GM18526 (cell line): ENCODE data around the gene FAR2.

Experiments
- POLR2A ChIP-seq: IDR thresholded peaks from 3 replicates; pipeline ENCODE4 v1.6.1; 2011; ENCODE audit not compliant: insufficient read length; ENCODE audit errors: extremely low read depth

The FAR2 gene

GRCh38 chr12:29148911-29149690 lies at the start of gene FAR2:
Gene FAR2, plus strand, starts transcription at chr12:29149278. Its CDS starts 121,172 bp downstream, at chr12:29270450.
- TF ChIP-seq POLR2A = peak; percentile 67

DNA sequence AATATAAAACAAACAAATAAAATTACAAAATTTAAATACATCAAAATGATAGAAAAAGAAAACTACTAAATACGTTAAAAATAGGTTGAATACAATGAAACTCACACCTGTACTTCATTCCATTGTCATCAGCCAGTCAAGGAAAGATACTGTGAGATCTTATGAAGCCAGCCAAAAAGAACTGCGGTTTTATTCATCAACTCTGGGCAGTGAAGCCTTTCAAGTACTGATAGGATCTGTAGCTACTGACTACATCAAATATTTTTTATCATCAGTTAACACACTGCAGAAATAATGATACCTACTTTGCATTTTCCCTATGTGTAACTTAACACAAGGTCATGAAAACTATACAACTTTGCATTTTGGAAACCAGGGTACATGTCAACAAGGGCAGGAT lies 46.3 kb upstream of the FAR2 start:
- no peak for TF ChIP-seq POLR2A

DNA sequence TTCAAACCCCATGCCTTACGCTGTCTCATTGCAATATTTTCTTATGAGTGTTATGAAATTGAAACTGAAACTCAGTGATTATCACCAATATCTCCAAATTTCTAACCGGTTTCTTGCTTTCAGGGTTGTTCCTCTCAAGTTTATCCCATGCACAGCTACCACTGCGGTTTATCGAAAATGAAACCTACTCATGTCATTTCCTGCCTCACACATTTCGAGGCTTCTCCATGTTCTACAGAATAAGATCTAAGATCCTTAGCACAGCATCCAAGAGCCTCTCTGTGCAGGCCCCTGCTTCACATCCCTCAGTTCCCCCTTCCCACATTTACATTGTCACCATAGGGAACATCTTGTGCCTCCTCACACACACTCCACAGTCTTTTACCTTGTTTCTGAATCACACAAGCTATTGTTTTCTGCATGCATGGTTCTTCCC lies 45.5 kb upstream of the FAR2 start:
- TF ChIP-seq POLR2A = no peak

GRCh38 chr12:29104516-29104915 lies 44.6 kb upstream of the FAR2 start:
- no peak for TF ChIP-seq POLR2A

- no peak for TF ChIP-seq POLR2A
Measured at GRCh38 chr12:29110506-29111442, 38.3 kb upstream of the FAR2 start.

DNA sequence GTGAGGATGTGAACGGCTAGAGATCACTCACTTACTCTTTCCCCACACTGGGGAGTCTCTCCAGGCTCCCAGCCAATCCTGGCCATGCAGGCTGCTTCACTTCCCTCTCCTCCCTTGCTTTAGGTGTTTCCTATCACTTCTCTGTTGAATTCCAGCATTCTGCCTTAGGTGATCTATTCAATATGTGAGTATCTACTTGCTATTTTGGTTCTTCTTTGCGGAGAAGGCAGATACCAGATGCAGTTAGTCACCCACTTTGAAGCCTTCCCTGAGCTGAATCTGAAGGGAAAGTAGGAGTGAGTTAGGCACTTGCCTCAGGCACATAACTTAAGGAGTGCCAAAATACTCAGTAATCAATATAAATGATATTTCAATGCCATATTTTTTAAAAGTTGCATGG lies 36.0 kb upstream of the FAR2 start:
- no peak for TF ChIP-seq POLR2A

- no peak for TF ChIP-seq POLR2A
Measured at GRCh38 chr12:29116414-29116813, 32.7 kb upstream of the FAR2 start.

DNA sequence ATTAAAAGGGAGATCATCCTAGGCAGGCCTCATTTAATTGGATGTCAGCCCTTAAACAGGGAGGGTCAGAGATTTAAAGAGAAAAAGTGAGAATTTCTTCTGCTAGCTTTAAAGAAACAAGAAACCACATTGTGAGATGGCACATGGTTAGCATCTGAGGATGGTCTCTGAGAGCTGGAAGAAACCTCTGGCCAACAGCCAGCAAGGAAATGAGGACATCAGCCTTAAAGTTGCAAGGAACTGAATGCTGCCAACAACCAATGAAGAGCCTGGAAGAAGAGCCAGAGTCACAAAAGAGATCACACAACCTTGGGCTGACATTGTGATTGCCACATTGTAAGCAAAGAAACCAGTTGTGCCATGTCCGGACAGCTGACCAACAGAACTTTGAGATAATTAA lies 17.5 kb upstream of the FAR2 start:
- no peak for TF ChIP-seq POLR2A

- no peak for TF ChIP-seq POLR2A
Measured at GRCh38 chr12:29132316-29132715, 16.8 kb upstream of the FAR2 start.

DNA sequence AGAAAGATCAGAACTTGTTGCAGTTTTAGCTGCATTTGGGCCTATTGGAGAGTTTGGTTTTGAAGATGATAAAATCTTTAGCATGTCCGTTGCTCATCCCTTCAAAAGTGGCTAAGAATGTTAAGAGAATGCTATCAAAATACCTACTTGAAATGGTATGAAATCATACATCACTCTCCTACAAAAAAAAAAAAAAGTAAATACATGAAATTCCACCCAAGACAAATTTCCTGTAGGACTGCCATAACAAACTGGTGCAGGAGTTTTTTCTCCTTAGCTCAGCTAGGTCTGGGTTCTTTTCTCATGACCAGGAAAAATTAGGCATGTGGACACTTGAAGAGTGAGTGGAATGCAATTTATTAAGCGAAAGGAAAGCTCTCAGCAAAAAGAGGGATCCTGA lies 15.9 kb upstream of the FAR2 start:
- TF ChIP-seq POLR2A = no peak

GRCh38 chr12:29133680-29134079 lies 15.4 kb upstream of the FAR2 start:
- no peak for TF ChIP-seq POLR2A

DNA sequence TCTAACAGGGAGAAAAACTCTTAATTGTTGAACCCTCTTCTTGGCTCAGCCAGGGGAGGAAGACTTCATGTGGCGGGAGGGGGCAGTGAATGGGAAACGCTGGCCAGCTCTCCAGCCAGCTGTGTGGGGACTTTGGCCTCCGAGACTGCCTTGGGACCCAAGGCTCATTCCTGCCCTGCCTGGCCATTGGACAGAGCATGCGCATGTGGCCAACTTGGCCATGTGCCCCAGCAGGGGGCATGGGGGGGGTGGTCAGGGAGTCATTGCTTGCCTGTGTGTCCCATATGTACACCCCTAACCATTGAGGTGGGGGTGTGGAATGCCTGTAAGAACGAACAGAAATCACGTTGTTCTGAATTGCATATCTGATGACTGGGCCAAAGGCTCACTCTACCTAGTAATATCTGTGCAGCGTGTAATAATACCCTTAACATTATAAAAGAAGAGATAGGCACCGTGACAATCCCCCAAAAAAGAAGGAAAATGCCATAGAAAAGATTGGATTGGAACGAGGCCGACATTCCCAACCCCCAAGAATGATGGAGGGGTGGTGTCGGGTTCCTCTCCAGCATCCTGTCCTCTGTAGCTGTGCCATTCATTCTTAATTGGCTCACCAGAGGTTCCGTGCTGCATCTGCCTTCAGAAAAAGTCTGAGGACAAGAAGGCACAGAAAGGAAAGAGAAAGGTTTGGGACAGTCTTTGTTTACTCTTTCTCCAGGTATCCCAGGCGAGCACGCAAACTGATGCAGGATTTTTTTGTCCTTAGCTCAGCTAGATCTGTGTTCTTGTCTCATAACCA lies 3.5 kb upstream of the FAR2 start:
- TF ChIP-seq POLR2A = no peak

DNA sequence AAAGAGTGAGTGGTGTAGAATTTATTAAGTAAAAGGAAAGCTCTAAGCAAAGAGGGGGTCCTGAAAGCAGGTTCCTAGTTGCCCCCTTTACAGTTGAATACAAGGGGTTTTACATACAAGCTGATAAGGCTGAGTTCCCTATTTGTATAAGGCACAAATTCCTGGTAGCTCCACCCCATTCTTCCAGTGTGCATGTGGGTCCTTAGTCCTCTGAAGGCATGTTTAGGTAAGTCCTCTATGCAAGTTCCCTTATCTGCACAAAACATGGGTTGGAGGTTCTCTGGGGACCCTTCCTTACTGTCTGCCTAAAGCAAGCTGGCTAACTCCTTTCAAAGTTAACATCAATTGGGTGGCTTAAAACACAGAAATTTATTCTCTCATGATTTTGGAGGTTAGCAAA lies 2.9 kb upstream of the FAR2 start:
- no peak for TF ChIP-seq POLR2A

GRCh38 chr12:29147731-29148595 lies 1.1 kb upstream of the FAR2 start:
- TF ChIP-seq POLR2A = no peak
